K562 (cell line): ENCODE results near the gene PSD4. TPM values are rescaled to one million over a fixed set of nuclear protein-coding genes. Genes with fewer than 3 reads are reported as not detected.

Experiments used
- ATAC-seq: fragments of 200-7000 bp; cut with Tn5 transposase; 3 replicates; pipeline ENCODE4 v1.9.1; 2020; ENCODE audit warnings: moderate library complexity
- BruUV-seq: library from RNA; stranded (reverse); fragments of 400-500 nt; replicated peaks from 2 replicates; lab custom pipeline; 2021; lab: Mats Ljungman, UMichigan
- CTCF ChIA-PET: fragments of 300-600 bp; formaldehyde crosslinking; extraction: SDS; loops from one replicate; lab custom pipeline; 2021; ENCODE audit warnings: low intra/inter-chr PET ratio; lab: Yijun Ruan, JAX
- POLR2A ChIA-PET: fragments of 300-600, 350-650 bp; sonication (Branson Sonifier 250); formaldehyde crosslinking; extraction: SDS; loops from one replicate; lab custom pipeline; 2021; ENCODE audit warnings: antibody characterized with exemption, inconsistent platforms; lab: Yijun Ruan, JAX
- DNase-seq, 4 experiments: peaks; one replicate each; pipeline versions ENCODE4 v3.0.0 to v3.0.0-alpha.2; 2011 to 2018; ENCODE audit warnings: low spot score in 3 of 4, mixed read lengths in 3 of 4; ENCODE audit errors: extremely low read depth in 1 of 4
- FAIRE-seq: peaks from 2 replicates; lab custom pipeline; 2011; peaks lifted over from hg19 to GRCh38; lab: Jason Lieb, UNC
- H2AFZ ChIP-seq: 2 replicates; pipeline ENCODE4 v1.6.0; 2011; ENCODE audit warnings: low read depth, low read length, control low read depth, inconsistent platforms
- H3K27ac ChIP-seq: fragments of 200-600 bp; 3 replicates; pipeline ENCODE4 v1.8.0; 2011; ENCODE audit warnings: low read depth, mild to moderate bottlenecking, control low read depth, inconsistent platforms, low read length, moderate library complexity, mixed read lengths; ENCODE audit errors: extremely low read depth
- H3K27me3 ChIP-seq, 2 experiments: fragments of 300-600 bp in 1 of 2; 2 replicates in 1 of 2; 3 replicates in 1 of 2; pipeline versions ENCODE4 v1.6.0 to v1.8.0; 2011; ENCODE audit warnings: inconsistent platforms in 2 of 2, low read length in 2 of 2, mild to moderate bottlenecking in 1 of 2, mixed read lengths in 1 of 2, moderate library complexity in 1 of 2; ENCODE audit not compliant: control insufficient read depth in 2 of 2, insufficient read depth in 2 of 2
- H3K36me3 ChIP-seq: fragments of 300-600 bp; 3 replicates; pipeline ENCODE4 v1.8.0; 2011; ENCODE audit warnings: mild to moderate bottlenecking, low read length, inconsistent platforms; ENCODE audit not compliant: control insufficient read depth, insufficient read depth
- H3K4me1 ChIP-seq, 2 experiments: fragments of 200-600 bp in 1 of 2; replicated peaks in 1 of 2; 2 replicates in 1 of 2; 3 replicates in 1 of 2; pipeline versions ENCODE4 v1.5.1 to v1.8.0; 2011; ENCODE audit warnings: inconsistent platforms in 2 of 2, low read length in 2 of 2, mild to moderate bottlenecking in 1 of 2, mixed read lengths in 1 of 2, moderate library complexity in 1 of 2; ENCODE audit not compliant: control insufficient read depth in 2 of 2, insufficient read depth in 2 of 2
- H3K4me2 ChIP-seq: 2 replicates; pipeline ENCODE4 v1.6.1; 2011; ENCODE audit warnings: low read length, control low read depth, inconsistent platforms, mixed read lengths; ENCODE audit not compliant: insufficient read depth
- H3K4me3 ChIP-seq: fragments of 200-600 bp; sonication (generic), shearing (Covaris generic); 2 replicates; pipeline ENCODE4 v1.5.1; 2016; ENCODE audit warnings: control low read depth, inconsistent platforms
- H3K79me2 ChIP-seq: fragments of 200-600 bp; 3 replicates; pipeline ENCODE4 v1.8.0; 2011; ENCODE audit warnings: low read length, inconsistent platforms; ENCODE audit not compliant: control insufficient read depth, insufficient read depth
- H3K9ac ChIP-seq, 2 experiments: 2 replicates each; pipeline versions ENCODE4 v1.6.0 to v1.6.1; 2011; ENCODE audit warnings: low read depth in 2 of 2, low read length in 2 of 2, control low read depth in 1 of 2, inconsistent platforms in 1 of 2, mild to moderate bottlenecking in 1 of 2, mixed read lengths in 1 of 2; ENCODE audit not compliant: insufficient read depth in 1 of 2
- H3K9me1 ChIP-seq: one replicate; pipeline ENCODE4 v1.6.0; 2011; ENCODE audit warnings: inconsistent platforms, mild to moderate bottlenecking, low read length, moderate library complexity; ENCODE audit not compliant: control insufficient read depth, insufficient read depth
- H3K9me3 ChIP-seq: replicated peaks from 2 replicates; pipeline ENCODE4 v1.5.1; 2011; ENCODE audit warnings: low read depth, low read length, inconsistent platforms; ENCODE audit not compliant: control insufficient read depth, insufficient read depth
- H4K20me1 ChIP-seq: replicated peaks from 2 replicates; pipeline ENCODE4 v1.6.1; 2011; ENCODE audit warnings: low read length, inconsistent platforms, mixed read lengths; ENCODE audit not compliant: control insufficient read depth, insufficient read depth
- ATF3 ChIP-seq, 2 experiments: fragments of 450-650 bp in 1 of 2; sonication (generic) in 1 of 2; formaldehyde crosslinking in 1 of 2; IDR thresholded peaks in 1 of 2; conservative IDR thresholded peaks in 1 of 2; 2 replicates each; pipeline versions ENCODE4 v1.6.1 to v1.8.1; 2016 to 2023; ENCODE audit warnings: mild to moderate bottlenecking in 2 of 2, moderate library complexity in 2 of 2, inconsistent platforms in 1 of 2, missing genetic modification reagents in 1 of 2
- BCOR ChIP-seq: fragments of 450-650 bp; IDR thresholded peaks from 2 replicates; pipeline ENCODE4 v1.6.1; 2016
- EGR1 ChIP-seq: fragments of 450-650 bp; conservative IDR thresholded peaks from 2 replicates; pipeline ENCODE4 v1.6.1; 2017; ENCODE audit warnings: mild to moderate bottlenecking
- FOXK2 ChIP-seq, 2 experiments: fragments of 450-650 bp; IDR thresholded peaks in 1 of 2; conservative IDR thresholded peaks in 1 of 2; 2 replicates each; pipeline ENCODE4 v1.6.1; 2016; ENCODE audit warnings: low read depth in 2 of 2, mild to moderate bottlenecking in 1 of 2
- MAFK ChIP-seq: IDR thresholded peaks from 2 replicates; pipeline ENCODE4 v1.6.1; 2011; ENCODE audit warnings: low read length, improper control_type of control experiment
- PYGO2 ChIP-seq: fragments of 450-650 bp; IDR thresholded peaks from 2 replicates; pipeline ENCODE4 v1.6.1; 2016; ENCODE audit warnings: mild to moderate bottlenecking, missing genetic modification characterization, moderate library complexity, missing compliant biosample characterization
- SMC3 ChIP-seq: conservative IDR thresholded peaks from 2 replicates; pipeline ENCODE4 v1.6.1; 2011; ENCODE audit warnings: low read depth, low read length, improper control_type of control experiment; ENCODE audit not compliant: insufficient read depth
- TRIM25 ChIP-seq: fragments of 450-650 bp; IDR thresholded peaks from 2 replicates; pipeline ENCODE4 v1.7.0; 2016; ENCODE audit warnings: borderline replicate concordance
- ZNF224 ChIP-seq: sonication (generic); formaldehyde crosslinking; IDR thresholded peaks from 2 replicates; pipeline ENCODE4 v1.8.0; 2022; ENCODE audit warnings: mild to moderate bottlenecking, missing genetic modification reagents
- ZNF518B ChIP-seq: fragments of 250-450 bp; sonication (Bioruptor Pico); IDR thresholded peaks from 2 replicates; pipeline ENCODE4 v1.5.0; 2021; ENCODE audit warnings: mild to moderate bottlenecking, moderate library complexity
- ZNF668 ChIP-seq: fragments of 250-450 bp; sonication (Bioruptor Pico); IDR thresholded peaks from 2 replicates; pipeline ENCODE4 v1.8.0; 2022; ENCODE audit warnings: mild to moderate bottlenecking, inconsistent platforms
- ZNF75A ChIP-seq: fragments of 450-650 bp; formaldehyde crosslinking; IDR thresholded peaks from 2 replicates; pipeline ENCODE4 v1.4.0; 2020; ENCODE audit warnings: mild to moderate bottlenecking
- ZNF764 ChIP-seq: fragments of 250-450 bp; sonication (Bioruptor Pico); IDR thresholded peaks from 2 replicates; pipeline ENCODE4 v1.4.0; 2020; ENCODE audit warnings: low read depth, mild to moderate bottlenecking, moderate library complexity
- WGBS: fragments of 100-300 bp; shearing (Covaris generic); methylation state at CpG from one replicate; pipeline ENCODE4 v1.1.6; 2016; ENCODE audit warnings: low coverage, mixed read lengths; ENCODE audit not compliant: insufficient coverage; ENCODE audit errors: missing lambda C conversion rate; 5-methylcytosine and 5-hydroxymethylcytosine counted together
- in situ Hi-C: fragments of 300-500 bp; cut with MboI; formaldehyde crosslinking; loops from 4 replicates; pipeline ENCODE4 v1.15.0; 2018; ENCODE audit warnings: inconsistent platforms, mixed read lengths
- intact Hi-C: fragments of 100-400 bp; cut with micrococcal nuclease; formaldehyde crosslinking; loops from 2 replicates; pipeline ENCODE4 v1.14.2; 2022
- polyA plus RNA-seq, 8 experiments: library from polyadenylated mRNA; depleted of rRNA in 4 of 8; stranded (reverse) in 5 of 8; unstranded in 3 of 8; fragments of >200 nt; fragmentation: Nextera tagmentation in 2 of 8; fragmentation: Illumina TruSeq in 1 of 8; extraction: Ambion mirVana in 2 of 8; extraction: Trizol in 1 of 8; gene quantifications; 2 replicates each; pipeline versions ENCODE4 v1.2.1 to v1.2.3, GENCODE V29; 2011 to 2014; ENCODE audit warnings: inconsistent platforms in 1 of 8, missing spikeins in 1 of 8
- total RNA-seq, 7 experiments: library from RNA; depleted of rRNA in 6 of 7; stranded (reverse); fragments of >200 nt in 6 of 7; fragmentation: Illumina TruSeq in 2 of 7; extraction: Trizol in 2 of 7; gene quantifications; 2 replicates each; pipeline versions ENCODE4 v1.2.1 to v1.2.3, GENCODE V29; 2011 to 2021; ENCODE audit warnings: low replicate concordance in 1 of 7

The PSD4 gene
- total and polyA plus RNA-seq, 9 of the 15 experiments (the other 6 are each of a cell fraction or from before 2014, with no cell fraction given): 0.46 to 54.0 (median 20.8) TPM

GRCh38 chr2:113238871-113239839 lies 65.4 kb downstream of the PSD4 start:
- H2AFZ ChIP-seq: no peak overlapping the region
- no peaks in the 10 kb centered on the region for H3K27me3 ChIP-seq
- H3K27ac ChIP-seq: no peak overlapping the region
- CTCF ChIA-PET: no interaction called here
- peaks cover 26% of the 10 kb centered on the region for H3K79me2 ChIP-seq
- H3K36me3 ChIP-seq: peaks cover 35% of the 10 kb centered on the region
- peaks cover 6% of the 10 kb centered on the region for H3K9me1 ChIP-seq
- in situ Hi-C loops: no loop called here
- 86% methylated on average over 6 of the region's 9 CpGs for WGBS
- no peak for FAIRE-seq
- H3K4me1 ChIP-seq: peaks cover 30 to 50% of the 10 kb centered on the region in 2 experiments
- H4K20me1 ChIP-seq: peaks cover 7% of the 10 kb centered on the region; the same call in 1 of the 2 replicates
- ATAC-seq: no peak
- intact Hi-C loops: no loop called here
- no peaks in the 10 kb centered on the region for H3K9me3 ChIP-seq
- DNase-seq: no peak
- BruUV-seq: no TSS peak
- H3K9ac ChIP-seq: peak overlapping the region in 1 of 2 experiments; percentile 79; a peak in 1 of 4 replicates
- H3K4me3 ChIP-seq: no peak overlapping the region
- no peak overlapping the region for H3K4me2 ChIP-seq
- POLR2A ChIA-PET: interaction anchor here (0.7 to 1.5 kb wide), 5 partner anchors 11 to 146 kb away, joined by 3 to 4 read pairs (median 3); no protein-coding TSS in a partner anchor
- TF ChIP-seq MAFK: no peak
- no peak for TF ChIP-seq ZNF764 (CRISPR knock-in tag)
- TF ChIP-seq ZNF668 (CRISPR knock-in tag): no peak
- no peak for TF ChIP-seq EGR1
- TF ChIP-seq FOXK2 (conservative IDR thresholded peaks at IDR 0.05 in 1 of 2, IDR thresholded peaks at IDR 0.05 in 1 of 2; ENCODE audit: low read depth in 2 of 2): no peak
- no peak for TF ChIP-seq ZNF75A (CRISPR knock-in tag)
- no peak for TF ChIP-seq SMC3
- no peak for TF ChIP-seq ZNF518B
- no peak for TF ChIP-seq BCOR
- TF ChIP-seq ZNF224 (CRISPR knock-in tag): no peak
- TF ChIP-seq PYGO2 (tag): no peak
- no peak for TF ChIP-seq ATF3 (IDR thresholded peaks at IDR 0.05)
- TF ChIP-seq ATF3 (CRISPR knock-in tag; conservative IDR thresholded peaks at IDR 0.05): no peak
- TF ChIP-seq TRIM25: no peak
